Uterus (tissue), 2 donors: Measurements from ENCODE around the gene TMEM109.

Experiments
- POLR2A ChIP-seq, 2 donors: fragments of 450-650 bp; IDR thresholded peaks; one replicate each; pipeline ENCODE4 v1.6.1; 2016; ENCODE audit warnings: antibody characterized with exemption in 2 of 2, mild to moderate bottlenecking in 1 of 2, moderate library complexity in 1 of 2
- TF ChIP-seq, protein P1 (sequence below), 4 experiments: fragments of 200-600 bp in 2 of 4; fragments of 450-650 bp in 2 of 4; sonication (generic) in 2 of 4; IDR thresholded peaks; one replicate each; pipeline ENCODE4 v1.5.1; 2016 to 2019; ENCODE audit warnings: antibody characterized with exemption in 4 of 4, mild to moderate bottlenecking in 2 of 4, moderate library complexity in 1 of 4

DNA sequence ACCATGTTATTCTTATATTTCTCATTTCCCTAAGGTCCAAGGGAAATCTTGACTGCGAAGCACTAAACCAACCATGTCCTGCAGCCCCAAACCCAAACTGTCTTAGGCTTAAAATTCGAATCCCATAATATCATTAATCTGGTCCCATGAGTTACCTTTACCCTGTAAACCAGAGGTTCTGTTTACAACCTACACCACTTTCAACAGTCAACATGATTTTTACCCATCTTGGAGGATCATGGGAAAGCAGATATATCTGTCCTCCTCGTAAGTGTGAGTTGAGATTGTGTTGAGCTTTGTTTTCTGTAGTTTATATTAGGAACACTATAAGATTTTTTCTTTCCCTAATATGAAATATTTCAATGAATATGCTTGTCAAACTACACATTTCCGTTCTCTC, 14.0 kb upstream of the TMEM109 start:
- no peak for TF ChIP-seq POLR2A (IDR thresholded peaks at IDR 0.05)
- TF ChIP-seq, protein P1, sequence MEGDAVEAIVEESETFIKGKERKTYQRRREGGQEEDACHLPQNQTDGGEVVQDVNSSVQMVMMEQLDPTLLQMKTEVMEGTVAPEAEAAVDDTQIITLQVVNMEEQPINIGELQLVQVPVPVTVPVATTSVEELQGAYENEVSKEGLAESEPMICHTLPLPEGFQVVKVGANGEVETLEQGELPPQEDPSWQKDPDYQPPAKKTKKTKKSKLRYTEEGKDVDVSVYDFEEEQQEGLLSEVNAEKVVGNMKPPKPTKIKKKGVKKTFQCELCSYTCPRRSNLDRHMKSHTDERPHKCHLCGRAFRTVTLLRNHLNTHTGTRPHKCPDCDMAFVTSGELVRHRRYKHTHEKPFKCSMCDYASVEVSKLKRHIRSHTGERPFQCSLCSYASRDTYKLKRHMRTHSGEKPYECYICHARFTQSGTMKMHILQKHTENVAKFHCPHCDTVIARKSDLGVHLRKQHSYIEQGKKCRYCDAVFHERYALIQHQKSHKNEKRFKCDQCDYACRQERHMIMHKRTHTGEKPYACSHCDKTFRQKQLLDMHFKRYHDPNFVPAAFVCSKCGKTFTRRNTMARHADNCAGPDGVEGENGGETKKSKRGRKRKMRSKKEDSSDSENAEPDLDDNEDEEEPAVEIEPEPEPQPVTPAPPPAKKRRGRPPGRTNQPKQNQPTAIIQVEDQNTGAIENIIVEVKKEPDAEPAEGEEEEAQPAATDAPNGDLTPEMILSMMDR (IDR thresholded peaks at IDR 0.05): no peak
